GM18858 (cell line): ENCODE data around the gene TGFB3.

Source experiments
- ATAC-seq: cut with Tn5 transposase; IDR thresholded peaks from one replicate; pipeline ENCODE4 v1.9.1; 2021; ENCODE audit not compliant: unreplicated experiment

The TGFB3 gene

DNA sequence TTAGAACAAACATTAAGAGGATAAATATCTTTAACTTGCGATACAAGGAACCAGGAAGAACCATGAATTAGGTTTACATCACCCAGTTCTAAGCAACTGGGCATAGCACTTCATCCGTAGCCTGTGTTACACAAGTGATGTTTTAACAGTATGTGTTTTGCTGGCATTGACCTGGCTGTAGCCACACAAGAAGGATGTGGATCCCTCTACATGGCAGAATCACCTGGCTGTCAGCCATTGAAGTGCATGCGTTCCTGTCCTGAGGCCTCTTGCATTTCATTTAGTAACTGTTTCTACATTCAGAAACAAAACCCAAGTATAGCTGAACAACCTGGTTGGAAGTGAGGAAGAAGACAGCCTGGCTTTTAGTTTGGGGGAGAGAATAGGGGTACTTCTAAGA lies 72.2 kb downstream of the TGFB3 start:
- ATAC-seq, result no peak
